C4-2B (cell line): ENCODE data around the gene PELO.
"Not testable (repeated sequence)": the region's sequence is repeated elsewhere in the genome, so short reads cannot be mapped to it uniquely, and the experiment has no call there.

Source experiments
- CTCF ChIP-seq: fragments of 450-650 bp; conservative IDR thresholded peaks from 2 replicates; pipeline ENCODE4 v1.5.1; 2017; ENCODE audit warnings: mild to moderate bottlenecking
- ZFX ChIP-seq: fragments of 450-650 bp; IDR thresholded peaks from 2 replicates; pipeline ENCODE4 v1.6.1; 2017

- TF ChIP-seq CTCF, ZFX: not testable (repeated sequence)
These were observed 42.8 kb upstream of the PELO start for GRCh38 chr5:52744867-52745458.
